Measurements from ENCODE around the gene RRBP1.

Gene RRBP1

DNA sequence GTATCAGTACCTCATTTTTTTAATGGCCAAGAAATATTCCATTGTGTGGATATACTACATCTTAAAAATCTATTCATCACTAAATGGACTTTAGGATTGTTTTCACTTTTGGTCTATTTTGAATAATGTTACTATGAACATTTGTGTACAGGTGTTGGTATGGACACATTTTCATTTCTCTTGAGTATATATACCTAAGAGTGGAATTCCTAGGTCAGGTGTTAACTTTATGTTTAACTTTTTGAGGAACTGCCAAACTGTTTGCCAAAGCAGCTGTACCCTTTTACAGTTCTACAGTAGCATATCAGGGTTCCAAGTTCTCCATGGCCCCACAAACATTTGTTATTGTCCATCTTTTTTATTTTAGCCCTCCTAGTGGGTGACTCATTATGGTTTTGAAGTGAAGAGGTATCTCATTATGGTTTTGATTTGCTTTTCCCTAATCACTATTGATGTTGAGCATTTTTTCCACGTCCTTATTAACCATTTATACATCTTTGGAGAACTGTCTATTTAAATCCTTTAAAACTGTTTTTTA, 84.0 kb downstream of the RRBP1 start:
- DNase-seq: no peak

DNA sequence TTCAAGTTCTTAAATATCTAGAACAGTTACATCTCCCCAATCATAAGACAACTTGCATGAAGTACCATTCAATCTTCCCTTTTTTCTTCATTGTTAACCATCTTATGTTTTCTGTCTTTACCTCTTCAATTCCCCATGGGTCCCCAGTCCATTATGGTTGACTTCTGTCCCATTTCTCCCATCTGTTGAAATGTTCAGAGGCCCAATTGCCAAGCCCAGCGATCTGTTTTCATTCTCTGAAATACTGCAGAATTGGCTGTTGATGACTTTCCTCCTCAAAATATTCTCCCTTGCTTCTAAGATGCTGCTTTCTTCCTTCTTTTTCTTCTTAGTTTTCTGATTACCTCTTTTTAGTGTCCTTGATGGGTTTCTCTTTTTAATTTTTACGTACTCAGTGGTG, 86.2 kb downstream of the RRBP1 start:
- DNase-seq: no peak

DNA sequence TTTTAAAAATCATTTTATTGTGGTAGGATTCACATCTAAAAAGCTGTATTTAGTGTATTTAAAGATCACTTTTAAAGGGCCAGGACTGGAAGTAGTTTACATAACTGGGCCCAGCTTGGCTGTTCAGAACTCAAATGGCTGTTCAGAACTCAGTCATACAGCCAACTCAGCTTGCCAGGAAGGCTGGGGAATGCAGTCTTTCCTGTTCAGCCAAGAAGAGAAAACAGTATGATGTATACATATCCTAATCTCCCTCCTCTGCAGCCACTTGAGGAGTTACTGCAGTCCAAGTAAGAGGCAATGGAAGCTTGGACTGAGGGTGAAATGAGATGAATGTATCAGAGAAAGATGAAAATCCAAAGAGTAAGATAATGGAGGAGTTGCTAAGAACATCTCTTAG, 87.6 kb downstream of the RRBP1 start:
- DNase-seq: no peak

DNA sequence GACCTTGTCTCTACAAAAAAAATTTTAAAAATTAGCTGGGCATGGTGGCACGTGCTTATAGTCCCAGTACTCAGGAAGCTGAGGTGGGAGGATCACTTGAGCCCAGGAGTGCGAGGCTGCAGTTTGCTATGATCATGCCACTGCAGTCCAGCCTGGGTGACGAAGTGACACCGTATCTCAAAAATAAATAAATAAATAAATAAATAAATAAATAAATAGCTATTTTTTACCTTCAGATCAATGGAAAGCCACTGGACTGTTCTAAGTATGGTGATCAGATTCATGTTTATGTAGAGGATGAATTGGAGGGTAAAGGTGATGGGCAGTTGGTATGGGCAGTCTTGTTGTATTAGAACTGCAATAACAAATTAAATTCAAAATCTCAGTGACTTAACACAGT, 88.1 kb downstream of the RRBP1 start:
- DNase-seq: no peak

- DNase-seq: no peak
Observed at GRCh38 chr20:17590245-17590644, 91.8 kb downstream of the RRBP1 start.

DNA sequence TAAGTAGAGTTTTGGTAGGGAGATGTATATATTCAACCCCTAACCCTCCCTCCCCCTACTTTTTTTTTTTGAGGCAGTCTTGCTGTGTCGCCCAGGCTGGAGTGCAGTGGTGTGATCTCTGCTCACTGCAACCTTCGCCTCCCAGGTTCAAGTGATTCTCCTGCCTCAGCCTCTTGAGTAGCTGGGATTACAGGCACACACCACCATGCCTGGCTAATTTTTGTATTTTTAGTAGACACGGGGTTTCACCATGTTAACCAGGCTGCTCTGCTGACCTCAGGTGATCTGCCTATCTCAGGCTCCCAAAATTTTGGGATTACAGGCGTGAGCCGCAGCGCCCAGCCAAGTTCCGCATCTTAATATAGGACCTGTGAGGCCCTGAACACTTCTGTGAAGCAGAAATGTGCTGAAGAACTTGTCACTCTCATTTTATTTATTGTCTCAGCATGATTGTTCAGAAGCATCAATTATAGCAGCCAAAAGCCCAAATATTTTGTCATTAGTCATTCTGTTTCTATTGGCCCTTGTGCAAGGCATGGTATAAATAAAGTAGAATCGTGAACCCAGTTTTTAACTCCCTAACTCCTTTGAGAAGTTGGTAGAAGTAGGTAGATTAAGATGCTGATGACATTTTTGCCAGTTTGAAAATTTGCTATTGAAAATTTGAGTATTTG, 92.7 kb downstream of the RRBP1 start:
- no peak for DNase-seq

DNA sequence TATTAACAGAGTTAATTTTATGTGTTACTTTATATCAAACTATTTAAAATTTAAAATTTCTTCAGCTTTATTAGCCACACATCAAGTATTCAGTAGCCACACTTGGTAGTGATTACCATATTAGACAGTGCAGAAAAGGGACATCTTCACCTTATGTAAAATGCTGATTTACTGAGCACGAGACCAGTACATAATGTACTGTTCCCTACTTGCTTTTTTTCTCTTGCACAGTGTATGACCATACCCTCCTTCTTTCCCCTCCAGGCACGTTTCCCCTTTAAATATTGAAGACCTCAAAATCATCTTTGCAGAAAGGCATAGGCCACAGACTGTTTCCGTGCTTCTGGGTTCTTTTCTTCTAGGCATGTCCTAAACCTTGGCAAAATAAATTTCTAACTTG, 94.2 kb downstream of the RRBP1 start:
- DNase-seq: no peak

GRCh38 chr20:17587148-17587547, 94.9 kb downstream of the RRBP1 start:
- DNase-seq: no peak

- DNase-seq: no peak
Observed at GRCh38 chr20:17586250-17586649, 95.8 kb downstream of the RRBP1 start.

DNA sequence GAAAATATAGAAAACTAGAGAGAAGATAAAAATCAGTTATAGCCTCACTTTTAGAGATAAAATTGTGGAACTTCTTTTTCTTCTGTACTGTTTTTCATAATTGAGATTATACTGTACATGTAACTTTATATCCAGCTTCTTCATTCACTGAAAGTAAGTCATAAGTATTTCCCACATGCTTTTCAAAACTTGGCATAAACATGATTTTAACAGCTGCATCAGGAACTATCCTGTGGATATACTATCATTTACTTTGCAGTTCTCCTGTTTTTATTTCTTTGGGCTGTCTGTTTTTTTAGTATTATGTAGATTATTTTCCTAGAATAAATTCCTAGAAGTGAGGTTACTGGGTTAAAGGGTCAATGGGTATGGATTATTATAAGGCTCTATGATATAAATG, 97.4 kb downstream of the RRBP1 start:
- DNase-seq: no peak

DNA sequence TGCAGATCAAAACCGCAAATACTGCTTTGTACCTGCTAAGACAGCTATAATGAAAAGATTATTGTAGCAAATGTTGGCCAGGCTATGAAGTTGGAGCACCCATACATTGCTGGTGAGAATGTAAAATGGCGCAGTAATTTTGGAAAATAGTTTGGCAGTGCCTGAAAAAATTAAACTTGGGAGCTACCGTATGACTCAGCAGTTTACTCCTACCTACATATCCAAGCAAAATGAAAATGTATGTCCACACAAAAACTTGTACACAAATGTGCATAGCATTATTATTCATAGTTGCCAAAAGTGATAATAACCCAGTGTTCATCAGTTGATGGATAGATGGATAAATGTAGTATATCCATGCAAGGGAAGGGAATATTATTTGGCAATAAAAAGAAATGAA, 98.9 kb downstream of the RRBP1 start:
- DNase-seq: no peak

DNA sequence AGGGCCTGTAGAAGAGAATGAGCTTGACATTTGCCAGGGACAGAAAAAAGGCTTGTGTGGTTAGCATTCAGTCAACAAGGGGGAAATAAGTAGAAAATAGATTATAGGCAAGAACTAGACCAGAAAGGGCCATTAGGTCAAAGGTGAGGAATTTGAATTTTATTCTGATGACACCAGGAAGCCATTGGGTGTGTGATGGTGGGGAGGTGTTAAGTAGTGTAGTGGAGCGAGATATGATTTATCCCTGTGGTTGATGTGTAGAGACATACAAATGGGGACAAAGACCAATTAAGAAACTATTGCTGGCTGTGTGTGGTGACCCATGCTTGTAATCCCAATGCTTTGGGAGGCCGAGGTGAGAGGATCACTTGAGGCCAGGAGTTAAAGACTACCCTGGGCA, 101.1 kb downstream of the RRBP1 start:
- no peak for DNase-seq

GRCh38 chr20:17579369-17580039, 102.5 kb downstream of the RRBP1 start:
- DNase-seq: no peak

DNA sequence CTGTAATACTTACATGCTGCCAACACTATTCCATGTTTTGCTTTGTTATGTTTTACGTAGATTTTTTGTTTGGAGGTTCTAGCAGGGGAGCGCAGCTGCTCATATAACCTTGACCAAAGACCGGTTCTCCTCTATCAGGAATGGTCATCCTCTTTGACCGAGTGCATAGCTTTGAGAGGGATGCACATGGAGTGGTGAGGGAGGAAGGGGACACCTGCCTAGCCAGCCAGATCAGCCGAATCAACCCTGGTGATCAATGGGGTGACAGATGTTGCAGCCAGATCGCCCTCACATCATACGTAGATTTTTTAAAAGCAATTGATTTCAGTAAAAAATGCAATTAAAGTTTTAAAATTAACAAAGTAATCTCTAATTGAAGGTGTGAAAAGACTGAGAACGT, 105.8 kb downstream of the RRBP1 start:
- DNase-seq: no peak

DNA sequence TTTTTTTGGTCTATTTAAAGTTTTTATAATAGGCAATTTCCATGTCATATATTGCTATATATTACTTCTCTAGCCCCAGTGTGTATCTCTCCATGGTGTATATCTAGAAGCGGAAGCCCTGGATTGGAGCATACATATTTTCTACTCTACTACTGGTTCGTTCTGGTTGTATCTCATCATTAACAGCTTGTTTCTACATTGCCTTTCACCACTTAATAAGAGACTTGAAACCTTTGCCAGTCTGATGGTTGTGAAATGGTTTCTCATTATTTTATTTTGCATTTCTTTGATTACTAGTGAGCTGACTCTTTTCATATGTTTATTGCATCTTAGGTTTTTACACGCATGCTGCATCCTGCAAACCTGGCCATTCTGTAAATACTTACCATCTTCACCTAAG, 108.6 kb downstream of the RRBP1 start:
- DNase-seq: no peak

DNA sequence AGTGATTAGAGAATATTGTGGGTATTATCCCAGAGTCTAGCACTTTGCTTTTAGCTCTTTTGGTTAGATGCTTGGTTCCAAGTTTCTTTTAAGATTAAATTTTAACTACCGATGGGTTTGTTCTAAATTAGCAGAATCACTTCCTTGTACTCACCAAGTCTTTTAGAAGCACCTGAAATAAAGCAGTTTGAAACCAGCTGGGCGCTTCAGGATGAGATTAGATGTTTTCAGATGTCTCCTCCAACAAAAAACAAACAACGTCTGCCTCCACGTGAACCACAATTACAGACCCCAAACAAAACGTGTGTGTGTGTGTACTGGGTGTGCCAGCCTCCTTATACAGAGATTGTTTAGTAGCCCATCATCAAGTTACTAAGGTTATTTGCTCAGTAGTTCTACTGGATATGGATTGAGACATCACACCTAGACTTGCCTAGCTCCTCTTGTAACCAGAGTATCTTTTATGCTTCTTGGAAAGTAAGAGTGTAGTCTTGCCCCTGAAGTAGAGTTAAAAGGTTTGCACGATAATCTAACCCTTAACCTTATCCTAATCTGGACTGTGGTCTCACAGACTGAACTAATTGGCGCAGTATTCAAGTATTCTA, 109.9 kb downstream of the RRBP1 start:
- DNase-seq: no peak

- no peak for DNase-seq
Observed at GRCh38 chr20:17571153-17571527, 110.9 kb downstream of the RRBP1 start.

GRCh38 chr20:17570347-17571152, 111.5 kb downstream of the RRBP1 start:
- peak; percentile 18 to 30 for DNase-seq

GRCh38 chr20:17569616-17570346, 112.3 kb downstream of the RRBP1 start, which contains the start of gene DSTN:
DSTN (plus strand) TSS chr20:17570075; CDS start chr20:17570209, 134 bp downstream.
- DNase-seq: peak; percentile 66 to 77

DNA sequence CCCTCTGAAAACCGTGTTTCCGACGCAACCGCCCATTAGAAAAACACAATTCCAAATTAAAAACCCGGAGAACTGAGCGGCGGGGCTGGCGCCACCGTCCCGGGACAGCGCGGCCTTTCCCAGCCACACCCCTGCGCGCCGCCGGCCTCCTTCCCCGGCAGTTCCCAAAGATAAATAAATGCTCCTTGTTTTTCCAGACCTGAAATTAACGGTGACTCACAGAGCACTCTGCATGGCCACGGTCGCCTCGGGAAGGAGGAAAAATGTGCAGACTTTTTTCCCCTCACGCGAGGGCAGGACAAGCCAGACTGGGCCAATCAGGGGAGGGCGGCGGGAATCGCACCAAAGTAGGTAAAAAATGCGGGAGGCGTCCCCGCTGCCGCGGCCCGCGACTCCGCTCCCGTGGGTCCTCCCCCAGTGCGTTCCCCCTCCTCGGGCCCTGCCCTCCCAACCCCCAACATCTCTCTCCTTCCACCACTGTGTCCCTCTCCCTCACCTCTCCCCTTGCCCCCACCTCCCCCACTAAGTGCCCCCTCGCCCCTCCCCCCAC, 113.0 kb downstream of the RRBP1 start:
- DNase-seq: no peak

- DNase-seq: no peak
Observed at GRCh38 chr20:17568045-17568788, 113.8 kb downstream of the RRBP1 start.

All from AML-193 (cell line).